Measurements from ENCODE around the gene LAPTM5. TPM values are rescaled to one million over a fixed set of nuclear protein-coding genes. Genes with fewer than 3 reads are reported as not detected.

LAPTM5 gene
- polyA plus RNA-seq (2012; ENCODE audit: insufficient read length, low read depth) = 55.4 TPM

- no peak for TF ChIP-seq POLR2AphosphoS5 (IDR thresholded peaks at IDR 0.05; ENCODE audit: low read depth, low read length)
- TF ChIP-seq REST (IDR thresholded peaks at IDR 0.05; ENCODE audit: insufficient read depth in 1 of 2, low read depth in 2 of 2, low read length in 2 of 2) = no peak
- TF ChIP-seq SIN3A (IDR thresholded peaks at IDR 0.05; ENCODE audit: borderline replicate concordance, insufficient read depth, low read length) = no peak
- no peak for TF ChIP-seq FOXP2 (optimal IDR thresholded peaks at IDR 0.05; ENCODE audit: borderline replicate concordance, extremely low read depth, extremely low read length, insufficient read depth)
- TF ChIP-seq TAF1 (IDR thresholded peaks at IDR 0.05; ENCODE audit: borderline replicate concordance, insufficient read depth, low read length) = no peak
These were observed at the start of gene LAPTM5 for GRCh38 chr1:30757352-30758120. Gene LAPTM5, minus strand, starts transcription at chr1:30757774. Its CDS starts 29 bp downstream, at chr1:30757745.

GRCh38 chr1:30806381-30807317 lies 49.1 kb upstream of the LAPTM5 start:
- TF ChIP-seq TAF1 (IDR thresholded peaks at IDR 0.05; ENCODE audit: borderline replicate concordance, insufficient read depth, low read length) (no peak), POLR2AphosphoS5 (IDR thresholded peaks at IDR 0.05; ENCODE audit: low read depth, low read length) (no peak), FOXP2 (optimal IDR thresholded peaks at IDR 0.05; ENCODE audit: borderline replicate concordance, extremely low read depth, extremely low read length, insufficient read depth) (no peak), SIN3A (IDR thresholded peaks at IDR 0.05; ENCODE audit: borderline replicate concordance, insufficient read depth, low read length) (no peak), REST (IDR thresholded peaks at IDR 0.05; ENCODE audit: insufficient read depth in 1 of 2, low read depth in 2 of 2, low read length in 2 of 2) (no peak)

- TF ChIP-seq POLR2AphosphoS5 (IDR thresholded peaks at IDR 0.05; ENCODE audit: low read depth, low read length) = no peak
- TF ChIP-seq TAF1 (IDR thresholded peaks at IDR 0.05; ENCODE audit: borderline replicate concordance, insufficient read depth, low read length) = no peak
- no peak for TF ChIP-seq SIN3A (IDR thresholded peaks at IDR 0.05; ENCODE audit: borderline replicate concordance, insufficient read depth, low read length)
- no peak for TF ChIP-seq REST (IDR thresholded peaks at IDR 0.05; ENCODE audit: insufficient read depth in 1 of 2, low read depth in 2 of 2, low read length in 2 of 2)
- TF ChIP-seq FOXP2 (optimal IDR thresholded peaks at IDR 0.05; ENCODE audit: borderline replicate concordance, extremely low read depth, extremely low read length, insufficient read depth) = no peak
These were observed 47.9 kb upstream of the LAPTM5 start for GRCh38 chr1:30805304-30806003.

- TF ChIP-seq SIN3A (IDR thresholded peaks at IDR 0.05; ENCODE audit: borderline replicate concordance, insufficient read depth, low read length) (no peak), REST (IDR thresholded peaks at IDR 0.05; ENCODE audit: insufficient read depth in 1 of 2, low read depth in 2 of 2, low read length in 2 of 2) (no peak), FOXP2 (optimal IDR thresholded peaks at IDR 0.05; ENCODE audit: borderline replicate concordance, extremely low read depth, extremely low read length, insufficient read depth) (no peak), POLR2AphosphoS5 (IDR thresholded peaks at IDR 0.05; ENCODE audit: low read depth, low read length) (no peak), TAF1 (IDR thresholded peaks at IDR 0.05; ENCODE audit: borderline replicate concordance, insufficient read depth, low read length) (no peak)
These were observed 47.2 kb upstream of the LAPTM5 start for GRCh38 chr1:30804822-30805221.
